Adrenal gland (tissue), 12 donors: Measurements from ENCODE around the gene MICAL3. TPM values are rescaled to one million over a fixed set of nuclear protein-coding genes. Genes with fewer than 3 reads are reported as not detected.

Source experiments
- DNase-seq, 7 donors: peaks; one replicate each; pipeline ENCODE4 v3.0.0-alpha.2; 2019 to 2020
- H3K27ac ChIP-seq, 5 donors: fragments of 200-600 bp; sonication (generic) in 4 of 5; 1 replicate in 3 of 5; 2 replicates in 2 of 5; pipeline versions ENCODE4 v1.5.1 to v1.8.0; 2016 to 2020; ENCODE audit warnings: mild to moderate bottlenecking in 1 of 5
- H3K27me3 ChIP-seq: fragments of 200-600 bp; 2 replicates; pipeline ENCODE4 v1.8.0; 2021
- H3K36me3 ChIP-seq, 2 donors: fragments of 200-600 bp; replicated peaks in 1 of 2; 1 replicate in 1 of 2; 2 replicates in 1 of 2; pipeline versions ENCODE4 v1.5.1 to v1.8.0; 2018 to 2022
- H3K4me1 ChIP-seq, 2 donors: fragments of 200-600 bp; replicated peaks in 1 of 2; 1 replicate in 1 of 2; 2 replicates in 1 of 2; pipeline versions ENCODE4 v1.5.1 to v1.8.0; 2018 to 2021
- H3K4me3 ChIP-seq, 4 donors: fragments of 200-600 bp; sonication (generic) in 3 of 4; one replicate each; pipeline ENCODE4 v1.5.1; 2016 to 2018
- H3K9me3 ChIP-seq, 3 donors: fragments of 200-600 bp; sonication (generic) in 1 of 3; replicated peaks in 1 of 3; 1 replicate in 2 of 3; 2 replicates in 1 of 3; pipeline versions ENCODE4 v1.5.1 to v1.8.0; 2016 to 2021
- POLR2A ChIP-seq, 2 donors: fragments of 450-650 bp; IDR thresholded peaks; one replicate each; pipeline ENCODE4 v1.6.1; 2017; ENCODE audit warnings: antibody characterized with exemption in 2 of 2, mild to moderate bottlenecking in 2 of 2, moderate library complexity in 1 of 2
- WGBS, 4 donors: extraction: QIAGEN DNeasy Blood & Tissue Kit in 2 of 4; methylation state at CpG; one replicate each; pipeline versions ENCODE4 v1.1.5 to v1.1.7; 2013 to 2017; 5-methylcytosine and 5-hydroxymethylcytosine counted together
- intact Hi-C, 2 donors: fragments of 100-400 bp; cut with DNase I; formaldehyde crosslinking; loops; one replicate each; pipeline versions ENCODE4 v1.14.1 to v1.15.0; 2022 to 2023
- polyA plus RNA-seq, 3 donors: library from polyadenylated mRNA; stranded (reverse); fragments of 200-250 nt in 2 of 3; fragments of 350-450 nt in 1 of 3; fragmentation: Illumina TruSeq in 1 of 3; extraction: RNeasy Lipid Tissue Mini Kit (QIAGEN cat#74804) in 1 of 3; gene quantifications; one replicate each; pipeline ENCODE4 v1.2.3, GENCODE V29; 2013 to 2014
- total RNA-seq, 9 donors: library from RNA; depleted of rRNA in 4 of 9; stranded (reverse); fragments of >200 nt in 4 of 9; fragments of 120-200 nt in 1 of 9; fragmentation: NEBNext Ultra II Directional in 1 of 9; extraction: Animal tissue kit (Norgen Biotek cat#: 25700) in 1 of 9; gene quantifications; one replicate each; pipeline versions ENCODE4 v1.1.0 to v1.2.4, GENCODE V29; 2013 to 2023
- TF ChIP-seq, protein P1 (sequence below), 6 experiments: fragments of 450-650 bp in 4 of 6; fragments of 200-600 bp in 2 of 6; sonication (generic) in 1 of 6; IDR thresholded peaks; 1 replicate in 5 of 6; 2 replicates in 1 of 6; pipeline versions ENCODE4 v1.5.1 to v1.8.0; 2016 to 2021; ENCODE audit warnings: antibody characterized with exemption in 6 of 6, mild to moderate bottlenecking in 2 of 6, moderate library complexity in 1 of 6
- donor health status: healthy with polysubstance abuse.
- donor health status: Bipolar disorder and iron deficiency.
- donor health status: DM: yes; HTN: yes; CAD: no.
- donor health status: DM: no; HTN: no; CAD: no.
- donor health status: DM: no; HTN: no; CAD: no.
- donor health status: DM: yes; HTN: yes; CAD: no.

Gene MICAL3
- total and polyA plus RNA-seq, 12 donors: 10.9 to 82.6 (median 34.4) TPM

DNA sequence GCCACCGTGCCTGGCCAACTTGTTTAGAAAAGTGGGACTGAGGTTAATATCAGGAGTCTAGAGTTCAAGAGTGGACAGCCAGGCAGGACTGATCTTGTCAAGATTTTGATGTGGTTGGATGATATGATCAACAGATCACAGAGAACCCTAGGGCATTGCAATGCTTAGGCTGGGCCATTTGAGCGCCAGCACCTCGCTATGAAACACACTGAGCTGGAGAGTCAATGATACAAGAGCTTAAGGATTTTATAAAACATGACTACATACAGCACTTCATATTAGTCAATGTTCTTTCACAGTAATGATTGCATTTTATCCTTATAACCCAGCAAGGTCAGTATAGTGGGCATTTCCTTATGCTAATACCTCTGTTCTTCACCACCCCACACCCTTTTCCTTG lies 38.1 kb upstream of the MICAL3 start:
- H3K36me3 ChIP-seq: no peaks in the 10 kb centered on the region
- no peak overlapping the region for H3K4me3 ChIP-seq
- no peak overlapping the region for H3K27ac ChIP-seq
- TF ChIP-seq, protein P1, sequence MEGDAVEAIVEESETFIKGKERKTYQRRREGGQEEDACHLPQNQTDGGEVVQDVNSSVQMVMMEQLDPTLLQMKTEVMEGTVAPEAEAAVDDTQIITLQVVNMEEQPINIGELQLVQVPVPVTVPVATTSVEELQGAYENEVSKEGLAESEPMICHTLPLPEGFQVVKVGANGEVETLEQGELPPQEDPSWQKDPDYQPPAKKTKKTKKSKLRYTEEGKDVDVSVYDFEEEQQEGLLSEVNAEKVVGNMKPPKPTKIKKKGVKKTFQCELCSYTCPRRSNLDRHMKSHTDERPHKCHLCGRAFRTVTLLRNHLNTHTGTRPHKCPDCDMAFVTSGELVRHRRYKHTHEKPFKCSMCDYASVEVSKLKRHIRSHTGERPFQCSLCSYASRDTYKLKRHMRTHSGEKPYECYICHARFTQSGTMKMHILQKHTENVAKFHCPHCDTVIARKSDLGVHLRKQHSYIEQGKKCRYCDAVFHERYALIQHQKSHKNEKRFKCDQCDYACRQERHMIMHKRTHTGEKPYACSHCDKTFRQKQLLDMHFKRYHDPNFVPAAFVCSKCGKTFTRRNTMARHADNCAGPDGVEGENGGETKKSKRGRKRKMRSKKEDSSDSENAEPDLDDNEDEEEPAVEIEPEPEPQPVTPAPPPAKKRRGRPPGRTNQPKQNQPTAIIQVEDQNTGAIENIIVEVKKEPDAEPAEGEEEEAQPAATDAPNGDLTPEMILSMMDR (IDR thresholded peaks at IDR 0.05): no peak
- TF ChIP-seq POLR2A (IDR thresholded peaks at IDR 0.05): no peak
- no peaks in the 10 kb centered on the region for H3K27me3 ChIP-seq
- peaks cover 6% of the 10 kb centered on the region in 2 donors for H3K4me1 ChIP-seq
- DNase-seq: no peak
- WGBS, 4 donors: 95 to 99% (median 98%) methylated on average over 3 of the region's 3 CpGs
- no peaks in the 10 kb centered on the region for H3K9me3 ChIP-seq
- intact Hi-C loops: no loop called here

GRCh38 chr22:18060646-18061620 lies 36.6 kb upstream of the MICAL3 start:
- Histone ChIP-seq H3K27me3 (no peaks in the 10 kb centered on the region), H3K36me3 (no peaks in the 10 kb centered on the region), H3K4me1 (peaks cover 20 to 21% of the 10 kb centered on the region in 2 donors), H3K9me3 (no peaks in the 10 kb centered on the region), H3K27ac (no peak overlapping the region), H3K4me3 (no peak overlapping the region)
- intact Hi-C loops: no loop called here
- no peak for TF ChIP-seq POLR2A (IDR thresholded peaks at IDR 0.05)
- TF ChIP-seq, protein P1 (IDR thresholded peaks at IDR 0.05): no peak
- WGBS, 4 donors: 73 to 85% (median 82%) methylated on average over 10 to 13 of the region's 13 CpGs
- no peak for DNase-seq

DNA sequence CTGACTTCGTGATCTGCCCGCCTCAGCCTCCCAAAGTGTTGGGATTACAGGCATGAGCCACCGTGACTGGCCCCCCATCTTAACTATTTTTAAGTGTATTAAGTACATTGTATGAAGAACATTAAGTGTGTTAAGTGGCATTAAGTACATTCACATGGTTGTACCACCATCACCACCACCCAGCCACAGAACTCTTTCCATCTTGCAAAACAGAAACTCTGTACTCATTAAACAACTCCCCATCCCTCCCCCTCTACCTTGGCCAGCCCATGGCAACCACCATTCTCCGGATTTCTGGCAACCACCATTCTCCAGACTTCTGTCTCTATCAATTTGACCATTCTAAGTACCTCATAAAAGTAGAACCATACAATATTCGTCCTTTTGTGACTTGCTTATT lies 35.6 kb upstream of the MICAL3 start:
- WGBS, 4 donors: 84 to 94% (median 90%) methylated on average over 5 of the region's 5 CpGs
- H3K9me3 ChIP-seq: no peaks in the 10 kb centered on the region
- H3K4me3 ChIP-seq: no peak overlapping the region
- H3K27me3 ChIP-seq: no peaks in the 10 kb centered on the region
- no peaks in the 10 kb centered on the region for H3K36me3 ChIP-seq
- no peak overlapping the region for H3K27ac ChIP-seq
- intact Hi-C loops: no loop called here
- no peak for DNase-seq
- peaks cover 26 to 27% of the 10 kb centered on the region in 2 donors for H3K4me1 ChIP-seq
- no peak for TF ChIP-seq POLR2A (IDR thresholded peaks at IDR 0.05)
- TF ChIP-seq, protein P1 (IDR thresholded peaks at IDR 0.05): no peak

DNA sequence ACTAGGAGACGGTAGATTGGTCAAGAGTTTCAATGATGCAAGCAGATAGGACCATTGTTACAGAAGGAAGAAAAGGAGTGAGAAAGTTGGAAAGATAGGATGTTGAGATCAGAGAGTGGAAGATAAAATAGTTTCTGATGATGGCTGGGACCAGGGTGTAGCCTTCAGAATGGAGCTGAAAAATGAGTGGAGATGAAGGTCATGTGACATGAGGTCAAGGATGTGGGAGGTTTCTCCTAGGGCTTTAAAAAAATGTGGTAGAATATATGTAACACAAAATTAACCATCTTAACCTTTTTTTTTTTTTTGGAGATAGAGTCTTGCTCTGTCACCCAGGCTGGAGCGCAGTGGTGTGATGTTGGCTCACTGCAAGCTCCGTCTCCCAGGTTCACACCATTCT lies 35.1 kb upstream of the MICAL3 start:
- Histone ChIP-seq H3K4me1 (peaks cover 26 to 27% of the 10 kb centered on the region in 2 donors), H3K27ac (no peak overlapping the region), H3K9me3 (no peaks in the 10 kb centered on the region), H3K4me3 (no peak overlapping the region), H3K36me3 (no peaks in the 10 kb centered on the region), H3K27me3 (no peaks in the 10 kb centered on the region)
- intact Hi-C loops: no loop called here
- 95 to 96% (median 95%) methylated on average over 3 of the region's 3 CpGs for WGBS, 4 donors
- no peak for DNase-seq
- TF ChIP-seq POLR2A (IDR thresholded peaks at IDR 0.05): no peak
- TF ChIP-seq, protein P1 (IDR thresholded peaks at IDR 0.05): no peak
